ENCODE measurements around the gene FBLN2. TPM values are rescaled to one million over a fixed set of nuclear protein-coding genes. Genes with fewer than 3 reads are reported as not detected.

Gene FBLN2
- total RNA-seq, 1 donor from 2014 or later, result 94.3 TPM

- Histone ChIP-seq H3K36me3 (no peaks in the 10 kb centered on the region), H3K9me3 (no peaks in the 10 kb centered on the region), H3K4me3 (no peak overlapping the region), H3K4me1 (peaks cover 61% of the 10 kb centered on the region), H3K27me3 (no peaks in the 10 kb centered on the region), H3K27ac (no peak overlapping the region)
- intact Hi-C loops (cut with DNase I), result no loop called here
- DNase-seq (ENCODE audit: extremely low spot score in 2 of 2), result no peak
- TF ChIP-seq CTCF (IDR thresholded peaks at IDR 0.05) (no peak), POLR2A (IDR thresholded peaks at IDR 0.05) (no peak), POLR2AphosphoS5 (IDR thresholded peaks at IDR 0.05; ENCODE audit: insufficient read depth in 1 of 2, low read depth in 1 of 2) (no peak)
Observed at GRCh38 chr3:13577181-13578121, 28.5 kb downstream of the FBLN2 start.

GRCh38 chr3:13578251-13578650 is 29.3 kb downstream of the FBLN2 start:
- Histone ChIP-seq H3K27ac (no peak overlapping the region), H3K27me3 (no peaks in the 10 kb centered on the region), H3K4me1 (peaks cover 62% of the 10 kb centered on the region), H3K4me3 (no peak overlapping the region), H3K9me3 (no peaks in the 10 kb centered on the region), H3K36me3 (no peaks in the 10 kb centered on the region)
- DNase-seq (ENCODE audit: extremely low spot score in 2 of 2), result no peak
- TF ChIP-seq POLR2A (IDR thresholded peaks at IDR 0.05) (no peak), POLR2AphosphoS5 (IDR thresholded peaks at IDR 0.05; ENCODE audit: insufficient read depth in 1 of 2, low read depth in 1 of 2) (no peak), CTCF (IDR thresholded peaks at IDR 0.05) (no peak)
- intact Hi-C loops (cut with DNase I), result no loop called here

- DNase-seq (ENCODE audit: extremely low spot score in 2 of 2), result no peak
- Histone ChIP-seq H3K4me3 (no peak overlapping the region), H3K27ac (no peak overlapping the region), H3K9me3 (no peaks in the 10 kb centered on the region), H3K36me3 (no peaks in the 10 kb centered on the region), H3K4me1 (peaks cover 54% of the 10 kb centered on the region), H3K27me3 (no peaks in the 10 kb centered on the region)
- TF ChIP-seq POLR2AphosphoS5 (IDR thresholded peaks at IDR 0.05; ENCODE audit: insufficient read depth in 1 of 2, low read depth in 1 of 2) (no peak), POLR2A (IDR thresholded peaks at IDR 0.05) (no peak), CTCF (IDR thresholded peaks at IDR 0.05) (no peak)
- intact Hi-C loops (cut with DNase I), result no loop called here
Observed at GRCh38 chr3:13579063-13579462, 30.1 kb downstream of the FBLN2 start.

GRCh38 chr3:13580256-13581023 is 31.5 kb downstream of the FBLN2 start:
- intact Hi-C loops (cut with DNase I), result no loop called here
- no peak for DNase-seq (ENCODE audit: extremely low spot score in 2 of 2)
- no peak overlapping the region for H3K4me3 ChIP-seq
- H3K9me3 ChIP-seq, result no peaks in the 10 kb centered on the region
- H3K36me3 ChIP-seq, result no peaks in the 10 kb centered on the region
- H3K4me1 ChIP-seq, result peaks cover 53% of the 10 kb centered on the region
- no peak for TF ChIP-seq CTCF (IDR thresholded peaks at IDR 0.05)
- TF ChIP-seq POLR2A (IDR thresholded peaks at IDR 0.05), result no peak
- TF ChIP-seq POLR2AphosphoS5 (IDR thresholded peaks at IDR 0.05; ENCODE audit: insufficient read depth in 1 of 2, low read depth in 1 of 2), result peak in 1 of 2 donors; percentile 22
- H3K27ac ChIP-seq, result peak overlapping the region; percentile 26
- H3K27me3 ChIP-seq, result no peaks in the 10 kb centered on the region

Measured in vagina (tissue), 2 donors.